GM21528 (cell line): ENCODE measurements around the gene IQCN.
"Not testable (repeated sequence)": the region's sequence is repeated elsewhere in the genome, so short reads cannot be mapped to it uniquely, and the experiment has no call there.

ENCODE experiments used
- ATAC-seq: cut with Tn5 transposase; IDR thresholded peaks from one replicate; pipeline ENCODE4 v1.9.1; 2021; ENCODE audit warnings: mild to moderate bottlenecking, moderate library complexity; ENCODE audit not compliant: unreplicated experiment, low FRiP score

IQCN gene

GRCh38 chr19:18218600-18218999 is 55.7 kb downstream of the IQCN start:
- ATAC-seq: no peak

GRCh38 chr19:18218159-18218558 is 56.1 kb downstream of the IQCN start:
- no peak for ATAC-seq

GRCh38 chr19:18216789-18217188 is 57.5 kb downstream of the IQCN start:
- no peak for ATAC-seq

- ATAC-seq: no peak
These were observed 59.3 kb downstream of the IQCN start for GRCh38 chr19:18214779-18215433.

GRCh38 chr19:18211683-18212082 is 62.6 kb downstream of the IQCN start:
- no peak for ATAC-seq

- ATAC-seq: not testable (repeated sequence)
These were observed 64.3 kb downstream of the IQCN start for GRCh38 chr19:18209912-18210311.

GRCh38 chr19:18208098-18208951 is 65.9 kb downstream of the IQCN start:
- no peak for ATAC-seq
